HG02610 (cell line): Measurements from ENCODE around the gene PERM1.
"Not testable (repeated sequence)": the region's sequence is repeated elsewhere in the genome, so short reads cannot be mapped to it uniquely, and the experiment has no call there.

Experiments used
- ATAC-seq: cut with Tn5 transposase; IDR thresholded peaks from one replicate; pipeline ENCODE4 v1.9.1; 2021; ENCODE audit warnings: mild to moderate bottlenecking, moderate library complexity; ENCODE audit not compliant: unreplicated experiment

PERM1 gene

GRCh38 chr1:998995-999724 is 17.3 kb upstream of the PERM1 start:
- no peak for ATAC-seq

GRCh38 chr1:998745-998994 is 16.8 kb upstream of the PERM1 start:
- ATAC-seq: no peak

- no peak for ATAC-seq
These were observed 16.3 kb upstream of the PERM1 start for GRCh38 chr1:997993-998744.

DNA sequence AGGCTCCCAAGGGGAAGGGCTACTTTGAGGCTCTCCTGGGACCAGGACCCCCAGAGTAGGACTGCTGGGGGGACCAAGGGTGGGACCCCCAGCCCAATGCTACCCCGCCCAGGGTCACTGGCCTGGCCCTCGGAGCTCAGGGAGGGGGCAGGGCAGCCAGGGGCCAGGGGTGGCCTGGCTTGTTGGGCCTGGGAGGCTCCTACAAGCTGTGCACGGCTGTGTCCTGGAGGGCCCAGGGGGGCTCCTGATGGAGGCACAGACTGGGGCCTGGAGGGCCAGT is 15.8 kb upstream of the PERM1 start:
- ATAC-seq: no peak

GRCh38 chr1:996851-997712 is 15.2 kb upstream of the PERM1 start:
- ATAC-seq: no peak

DNA sequence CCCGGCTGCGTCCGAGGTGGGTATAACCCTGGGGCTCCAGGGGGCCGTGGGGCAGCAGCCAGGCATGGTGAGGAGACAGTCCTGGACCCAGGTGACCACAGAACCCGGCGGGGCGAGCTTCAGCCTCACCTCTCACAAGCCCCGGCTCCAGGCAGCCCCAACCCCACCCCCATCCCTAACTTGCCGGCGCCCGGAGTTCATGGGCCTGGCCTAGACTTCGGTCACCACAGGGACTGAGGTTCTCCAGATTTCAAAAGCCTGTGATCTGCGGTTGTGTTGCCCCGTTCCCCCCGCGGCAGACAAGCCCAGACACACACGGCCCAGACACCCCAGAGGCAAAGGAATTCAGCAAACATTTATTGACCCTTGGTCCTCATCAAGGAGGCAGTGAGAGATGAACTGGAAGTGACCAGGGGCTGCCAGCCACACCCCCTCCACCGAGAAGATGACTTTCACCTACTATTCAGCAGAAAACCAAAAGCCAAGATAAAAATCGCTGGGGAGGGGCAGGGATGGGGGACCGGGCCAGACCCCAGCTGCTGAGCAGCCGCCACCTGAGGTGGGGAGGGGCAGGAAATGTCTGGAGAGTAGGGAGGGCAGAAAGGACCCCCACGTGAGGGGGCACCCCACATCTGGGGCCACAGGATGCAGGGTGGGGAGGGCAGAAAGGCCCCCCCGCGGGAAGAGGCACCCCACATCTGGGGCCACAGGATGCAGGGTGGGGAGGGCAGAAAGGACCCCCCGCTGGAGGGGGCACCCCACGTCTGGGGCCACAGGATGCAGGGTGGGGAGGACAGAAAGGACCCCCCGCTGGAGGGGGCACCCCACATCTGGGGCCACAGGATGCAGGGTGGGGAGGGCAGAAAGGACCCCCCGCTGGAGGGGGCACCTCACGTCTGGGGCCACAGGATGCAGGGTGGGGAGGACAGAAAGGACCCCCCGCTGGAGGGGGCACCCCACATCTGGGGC is 14.1 kb upstream of the PERM1 start:
- no peak for ATAC-seq

- ATAC-seq: not testable (repeated sequence)
These were observed 12.7 kb upstream of the PERM1 start for GRCh38 chr1:994546-994945.

DNA sequence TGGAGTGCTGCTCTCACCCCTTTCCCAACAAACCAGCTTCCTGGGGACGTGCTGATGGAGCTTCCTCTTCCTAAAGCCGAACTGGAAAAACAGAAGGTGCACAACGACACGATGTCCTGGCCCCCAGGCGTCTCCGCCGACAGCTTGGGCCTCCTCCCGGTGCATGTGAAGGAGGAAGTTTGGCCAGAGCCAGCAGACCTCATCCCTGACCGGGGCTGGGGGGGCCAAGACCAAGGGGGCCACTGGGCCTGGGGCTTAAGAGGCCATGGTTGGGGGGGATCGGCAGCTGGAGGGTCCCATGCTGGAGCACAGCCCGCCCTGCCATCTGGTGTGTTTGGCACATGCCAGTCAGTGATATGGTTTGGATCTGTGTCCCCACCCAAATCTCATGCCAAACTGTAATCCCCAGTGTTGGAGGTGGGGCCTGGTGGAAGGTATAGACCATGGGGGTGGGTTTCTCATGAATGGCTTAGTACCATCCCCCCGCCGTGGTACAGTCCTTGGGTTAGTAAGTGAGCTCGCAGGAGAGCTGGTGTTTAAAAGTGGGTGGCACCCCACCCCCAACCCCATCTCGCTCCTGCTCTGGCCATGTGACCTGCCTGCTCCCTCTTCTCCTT is 11.6 kb upstream of the PERM1 start:
- ATAC-seq: no peak

DNA sequence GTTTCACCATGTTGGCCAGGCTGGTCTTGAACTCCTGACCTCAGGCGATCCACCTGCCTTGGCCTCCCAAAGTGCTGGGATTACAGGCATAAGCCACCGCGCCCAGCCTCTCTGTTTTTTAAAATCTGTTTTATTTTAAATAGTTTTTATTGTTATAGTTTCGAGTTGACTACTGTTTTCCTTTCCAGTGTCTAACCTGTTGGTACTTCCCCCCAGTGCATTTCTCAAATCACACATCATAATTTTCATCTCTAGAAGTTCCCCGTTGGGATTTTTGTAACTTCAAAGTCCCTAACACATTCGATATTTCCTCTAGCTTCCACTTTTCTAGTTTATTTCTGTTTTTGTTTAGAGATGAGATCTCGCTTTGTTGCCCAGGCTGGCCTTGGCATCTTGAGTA is 10.5 kb upstream of the PERM1 start:
- ATAC-seq: no peak

GRCh38 chr1:991895-992294 is 10.0 kb upstream of the PERM1 start:
- ATAC-seq: no peak

- ATAC-seq: not testable (repeated sequence)
These were observed 9.4 kb upstream of the PERM1 start for GRCh38 chr1:991275-991674.

- not testable (repeated sequence) for ATAC-seq
These were observed 6.2 kb upstream of the PERM1 start for GRCh38 chr1:988061-988460.

DNA sequence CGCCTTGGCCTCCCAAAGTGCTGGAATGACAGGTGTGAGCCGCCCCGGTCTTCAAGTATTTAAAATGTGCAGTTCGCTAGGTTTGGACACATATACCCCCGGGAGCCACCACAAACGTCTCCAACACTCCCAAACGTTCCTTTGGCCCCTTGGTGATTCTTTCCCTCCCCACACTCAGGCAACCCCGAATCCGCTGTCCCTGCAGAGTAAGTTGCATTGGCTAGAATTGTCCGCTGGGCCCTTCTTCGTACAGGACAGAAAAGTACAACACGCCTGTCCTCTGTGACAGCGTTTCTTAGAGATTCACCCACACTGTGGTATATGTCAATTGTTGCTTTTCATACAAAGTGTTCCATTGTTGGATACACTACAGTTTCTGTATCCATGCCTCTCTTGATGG is 3.2 kb upstream of the PERM1 start:
- no peak for ATAC-seq

- no peak for ATAC-seq
These were observed 2.6 kb upstream of the PERM1 start for GRCh38 chr1:984476-984814.

- ATAC-seq: no peak
These were observed 2.0 kb upstream of the PERM1 start for GRCh38 chr1:983798-984475.

GRCh38 chr1:982765-983436 is 1.0 kb upstream of the PERM1 start:
- no peak for ATAC-seq

DNA sequence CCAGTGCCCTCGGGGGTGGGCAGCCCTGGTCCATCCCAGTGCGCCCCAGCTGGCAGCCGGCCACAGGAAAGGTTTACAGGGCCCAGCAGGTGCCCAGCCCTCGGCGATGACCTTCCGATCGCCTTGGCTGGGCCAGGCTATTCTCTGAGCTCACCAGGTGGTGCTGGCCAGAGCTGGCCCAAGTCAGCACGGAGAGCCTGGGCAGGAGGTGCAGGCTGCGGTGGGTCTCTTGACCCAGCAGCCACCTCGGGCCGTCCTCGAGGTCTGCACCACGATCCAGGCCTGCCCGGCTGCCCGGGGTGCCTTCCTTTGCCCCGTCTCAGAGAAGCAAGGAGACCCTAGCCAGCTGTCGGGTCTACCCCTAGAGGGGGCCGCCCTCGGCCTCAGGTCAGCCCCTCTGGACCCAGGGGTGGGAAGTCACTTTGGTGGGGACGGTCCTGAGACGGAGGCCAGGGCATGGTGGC is 370 bp downstream of the PERM1 start:
- no peak for ATAC-seq

DNA sequence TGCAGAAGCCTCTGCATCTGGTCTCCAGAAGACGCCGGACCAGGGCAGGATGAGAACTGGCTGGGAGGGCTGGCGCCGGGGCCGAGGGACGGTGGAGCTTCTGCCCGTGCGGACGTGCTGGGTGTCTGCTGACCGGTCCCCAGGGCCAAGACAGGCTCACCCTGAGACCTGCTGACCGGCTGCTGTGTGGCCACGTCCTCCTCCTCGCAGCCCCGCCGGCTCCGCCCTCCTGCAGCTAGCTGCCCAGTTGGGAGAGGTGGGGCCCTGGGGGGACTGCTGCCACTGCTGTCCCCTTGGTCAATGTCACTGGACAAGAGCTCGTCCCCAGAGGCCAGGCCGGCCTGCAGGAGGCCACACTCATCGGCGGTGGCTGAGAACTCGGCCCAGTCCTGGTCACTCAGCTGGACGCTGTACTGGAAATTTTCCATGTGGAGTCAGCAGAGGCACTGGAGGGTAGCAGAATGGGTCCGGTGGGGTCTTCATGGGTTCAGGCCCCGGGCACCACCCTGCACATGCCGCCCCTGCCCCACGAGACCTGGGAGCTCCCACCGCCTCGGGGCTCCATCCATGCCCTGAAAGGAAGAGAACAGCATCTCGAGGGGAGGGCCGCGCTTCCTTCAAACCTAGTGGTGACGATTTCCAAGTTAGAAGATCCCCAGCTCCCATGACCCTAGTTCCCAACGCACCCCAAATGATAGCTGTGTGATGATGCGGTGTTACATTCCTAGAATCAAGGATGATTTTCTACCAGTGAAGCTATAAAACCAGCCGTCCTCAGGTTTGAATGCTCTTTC is 1.1 kb downstream of the PERM1 start:
- ATAC-seq: no peak

- no peak for ATAC-seq
These were observed 1.7 kb downstream of the PERM1 start for GRCh38 chr1:980137-980571.
